Measurements from ENCODE around the gene CHD9.

DNA sequence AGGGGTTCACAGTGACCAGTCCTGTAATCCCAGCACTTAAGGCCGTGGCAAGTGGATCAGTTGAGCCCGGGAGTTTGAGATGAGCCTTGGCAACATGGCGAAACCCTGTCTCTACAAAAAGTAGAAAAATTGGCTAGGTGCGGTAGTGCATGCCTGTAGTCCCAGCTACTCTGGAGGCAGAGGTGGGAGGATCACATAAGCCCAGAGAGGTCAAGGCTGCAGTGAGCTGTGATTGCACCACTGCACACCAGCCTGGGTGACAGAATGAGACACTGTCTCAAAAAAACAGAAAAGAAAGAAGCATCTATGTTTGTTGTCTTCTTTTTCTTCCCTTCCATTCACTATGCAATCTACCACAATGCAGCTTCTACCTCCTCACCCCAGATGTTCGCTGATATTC is 227.5 kb downstream of the CHD9 start:
- TF ChIP-seq, protein P1, sequence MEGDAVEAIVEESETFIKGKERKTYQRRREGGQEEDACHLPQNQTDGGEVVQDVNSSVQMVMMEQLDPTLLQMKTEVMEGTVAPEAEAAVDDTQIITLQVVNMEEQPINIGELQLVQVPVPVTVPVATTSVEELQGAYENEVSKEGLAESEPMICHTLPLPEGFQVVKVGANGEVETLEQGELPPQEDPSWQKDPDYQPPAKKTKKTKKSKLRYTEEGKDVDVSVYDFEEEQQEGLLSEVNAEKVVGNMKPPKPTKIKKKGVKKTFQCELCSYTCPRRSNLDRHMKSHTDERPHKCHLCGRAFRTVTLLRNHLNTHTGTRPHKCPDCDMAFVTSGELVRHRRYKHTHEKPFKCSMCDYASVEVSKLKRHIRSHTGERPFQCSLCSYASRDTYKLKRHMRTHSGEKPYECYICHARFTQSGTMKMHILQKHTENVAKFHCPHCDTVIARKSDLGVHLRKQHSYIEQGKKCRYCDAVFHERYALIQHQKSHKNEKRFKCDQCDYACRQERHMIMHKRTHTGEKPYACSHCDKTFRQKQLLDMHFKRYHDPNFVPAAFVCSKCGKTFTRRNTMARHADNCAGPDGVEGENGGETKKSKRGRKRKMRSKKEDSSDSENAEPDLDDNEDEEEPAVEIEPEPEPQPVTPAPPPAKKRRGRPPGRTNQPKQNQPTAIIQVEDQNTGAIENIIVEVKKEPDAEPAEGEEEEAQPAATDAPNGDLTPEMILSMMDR (IDR thresholded peaks at IDR 0.05) = no peak
- no peak for TF ChIP-seq POLR2A (IDR thresholded peaks at IDR 0.05)
